SW 1271 (cell line): Measurements from ENCODE around the gene HNRNPUL1.
"Not testable (repeated sequence)": the region's sequence is repeated elsewhere in the genome, so short reads cannot be mapped to it uniquely, and the experiment has no call there.

ENCODE experiments used
- DNase-seq, 2 experiments: peaks; one replicate each; lab custom pipeline; 2025; lab: John Stamatoyannopoulos, UW

The HNRNPUL1 gene

GRCh38 chr19:41276231-41276630 is 12.1 kb downstream of the HNRNPUL1 start:
- DNase-seq, result no peak

- DNase-seq, result no peak
Observed at GRCh38 chr19:41278478-41278877, 14.3 kb downstream of the HNRNPUL1 start.

DNA sequence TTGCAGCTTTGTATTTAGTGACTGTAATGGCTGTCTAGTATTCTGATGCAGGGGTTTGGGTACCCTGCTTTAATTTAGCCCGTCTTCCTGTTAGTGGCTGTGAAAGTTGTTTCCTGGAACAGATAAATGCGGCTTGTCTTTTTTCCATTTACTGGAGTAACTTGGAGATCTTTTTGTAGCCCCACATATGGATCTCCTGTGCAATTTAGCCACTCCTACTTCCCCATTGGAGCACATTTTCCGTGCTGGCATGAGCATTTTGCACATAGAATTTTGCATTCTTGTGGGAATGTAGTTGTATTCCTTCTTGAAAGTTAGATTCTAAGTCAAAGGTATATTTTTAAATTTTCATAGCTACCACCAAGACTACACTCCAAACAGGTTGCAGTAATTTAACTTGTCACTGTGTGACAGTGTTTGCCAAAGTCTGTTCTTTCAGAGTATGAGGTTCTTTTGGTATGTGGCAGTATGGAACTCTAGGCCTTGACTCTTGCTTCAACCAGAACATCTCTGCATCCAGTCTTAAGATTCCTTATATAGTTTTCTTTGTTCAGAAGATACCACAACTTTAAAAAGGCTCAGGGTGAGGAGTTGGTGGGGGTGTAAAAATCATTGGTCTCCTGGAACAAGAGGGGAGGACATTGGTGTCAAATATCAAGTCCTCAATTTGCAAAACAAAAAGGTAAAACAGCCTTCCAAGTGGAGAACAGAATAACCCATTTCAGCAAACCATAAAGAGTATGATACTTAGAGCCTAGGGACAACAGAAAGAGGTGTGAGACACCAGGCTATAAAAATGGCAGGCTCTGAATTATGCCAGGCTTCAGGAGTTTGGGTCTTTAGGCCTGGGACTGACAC is 24.7 kb downstream of the HNRNPUL1 start:
- DNase-seq, result no peak

GRCh38 chr19:41289814-41290213 is 25.6 kb downstream of the HNRNPUL1 start:
- not testable (repeated sequence) for DNase-seq

DNA sequence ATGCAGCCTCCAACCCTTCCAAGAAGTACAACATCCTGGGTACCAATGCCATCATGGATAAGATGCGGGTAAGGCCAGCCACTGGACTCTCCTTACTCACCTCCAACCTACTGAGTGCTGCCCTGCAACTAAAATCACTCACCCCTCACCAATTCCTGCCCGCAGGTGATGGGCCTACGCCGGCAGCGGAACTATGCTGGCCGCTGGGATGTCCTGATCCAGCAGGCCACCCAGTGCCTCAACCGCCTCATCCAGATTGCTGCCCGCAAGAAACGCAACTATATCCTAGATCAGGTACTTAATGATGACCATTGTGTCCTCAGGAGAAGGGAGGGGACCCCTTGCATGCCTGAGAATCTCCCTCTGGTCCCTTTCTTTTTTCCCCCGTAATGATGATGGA is 30.2 kb downstream of the HNRNPUL1 start:
- no peak for DNase-seq

GRCh38 chr19:41295499-41295898 is 31.3 kb downstream of the HNRNPUL1 start:
- DNase-seq, result no peak

- DNase-seq, result no peak
Observed at GRCh38 chr19:41296433-41296871, 32.3 kb downstream of the HNRNPUL1 start.

DNA sequence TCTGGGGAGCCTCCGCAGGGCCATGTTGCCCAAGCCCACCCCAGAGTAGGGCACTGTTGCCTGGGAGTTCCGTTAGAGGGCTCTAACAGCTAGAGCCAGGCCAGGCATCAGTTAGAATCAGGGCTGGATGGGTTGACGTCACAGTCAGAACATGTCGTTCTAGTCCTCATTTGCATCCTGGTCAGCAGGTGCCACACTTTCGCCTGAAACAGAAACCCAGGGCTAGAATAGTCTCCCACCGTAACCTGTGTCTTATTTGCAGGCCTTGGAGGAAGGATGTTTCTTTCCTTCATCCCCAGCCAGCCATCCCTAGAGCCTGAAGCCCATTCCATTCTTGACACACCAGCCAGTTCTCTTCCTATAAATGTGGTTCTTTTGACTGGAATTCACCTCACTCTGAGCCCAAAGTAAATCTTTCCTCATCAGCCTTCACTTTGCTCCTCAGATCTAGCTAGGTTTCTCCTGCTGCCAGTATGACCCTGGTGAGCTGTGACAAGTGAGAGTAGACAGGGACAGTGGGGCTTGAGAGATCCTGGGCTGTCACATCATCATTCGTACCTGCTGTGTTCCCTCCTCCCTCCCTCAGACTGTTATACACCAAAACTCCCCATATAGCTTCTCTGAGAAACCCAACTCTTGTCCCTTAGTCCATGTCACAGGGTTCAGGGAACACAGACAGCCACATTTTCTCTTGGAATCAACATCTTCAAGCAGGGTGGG is 33.6 kb downstream of the HNRNPUL1 start:
- no peak for DNase-seq

GRCh38 chr19:41298348-41298964 is 34.3 kb downstream of the HNRNPUL1 start:
- DNase-seq, result no peak

GRCh38 chr19:41299046-41299754 is 35.0 kb downstream of the HNRNPUL1 start:
- DNase-seq, result no peak

DNA sequence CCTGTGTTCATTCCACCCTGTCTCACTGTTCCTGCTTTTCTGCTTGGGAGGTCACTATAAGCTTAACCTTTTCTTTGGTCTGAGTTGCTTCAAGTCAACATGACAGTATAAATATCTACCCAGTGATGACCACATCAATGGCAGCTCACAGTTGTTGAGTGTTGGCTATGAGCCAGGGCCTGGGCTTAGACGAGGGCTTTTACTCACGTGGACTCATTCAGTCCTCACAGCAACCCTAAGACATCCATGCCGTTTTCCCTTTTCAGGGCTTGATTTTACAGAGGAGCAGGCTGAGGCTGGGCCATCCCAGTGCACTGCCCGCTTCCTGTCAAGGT is 35.5 kb downstream of the HNRNPUL1 start:
- DNase-seq, result no peak

GRCh38 chr19:41300555-41300954 is 36.4 kb downstream of the HNRNPUL1 start:
- no peak for DNase-seq

DNA sequence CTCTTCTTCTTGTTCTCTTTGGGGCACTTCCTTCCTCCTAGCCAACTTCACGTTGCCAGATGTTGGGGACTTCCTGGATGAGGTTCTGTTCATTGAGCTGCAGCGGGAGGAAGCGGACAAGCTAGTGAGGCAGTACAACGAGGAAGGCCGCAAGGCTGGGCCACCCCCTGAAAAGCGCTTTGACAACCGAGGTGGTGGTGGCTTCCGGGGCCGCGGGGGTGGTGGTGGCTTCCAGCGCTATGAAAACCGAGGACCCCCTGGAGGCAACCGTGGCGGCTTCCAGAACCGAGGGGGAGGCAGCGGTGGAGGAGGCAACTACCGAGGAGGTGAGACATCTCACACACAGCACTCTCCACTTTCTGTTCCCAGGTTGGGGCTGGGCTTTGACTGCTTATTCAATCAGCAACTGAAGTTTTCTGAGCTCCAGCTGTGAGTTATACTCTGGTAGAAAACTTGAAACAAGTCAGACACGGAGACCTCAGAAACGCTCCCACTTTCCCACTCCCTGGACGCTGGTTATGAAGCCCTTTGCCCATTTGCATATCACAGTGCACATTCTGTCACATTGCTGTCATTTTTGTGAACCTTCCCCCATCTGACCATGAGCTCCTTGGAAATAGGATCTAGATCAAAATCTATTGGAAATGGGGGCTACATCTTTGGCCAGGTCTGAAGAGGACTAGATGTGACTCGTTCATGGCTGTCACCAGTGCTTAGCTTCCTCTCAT is 38.6 kb downstream of the HNRNPUL1 start:
- DNase-seq, result no peak

- DNase-seq, result no peak
Observed at GRCh38 chr19:41303954-41304353, 39.8 kb downstream of the HNRNPUL1 start.

DNA sequence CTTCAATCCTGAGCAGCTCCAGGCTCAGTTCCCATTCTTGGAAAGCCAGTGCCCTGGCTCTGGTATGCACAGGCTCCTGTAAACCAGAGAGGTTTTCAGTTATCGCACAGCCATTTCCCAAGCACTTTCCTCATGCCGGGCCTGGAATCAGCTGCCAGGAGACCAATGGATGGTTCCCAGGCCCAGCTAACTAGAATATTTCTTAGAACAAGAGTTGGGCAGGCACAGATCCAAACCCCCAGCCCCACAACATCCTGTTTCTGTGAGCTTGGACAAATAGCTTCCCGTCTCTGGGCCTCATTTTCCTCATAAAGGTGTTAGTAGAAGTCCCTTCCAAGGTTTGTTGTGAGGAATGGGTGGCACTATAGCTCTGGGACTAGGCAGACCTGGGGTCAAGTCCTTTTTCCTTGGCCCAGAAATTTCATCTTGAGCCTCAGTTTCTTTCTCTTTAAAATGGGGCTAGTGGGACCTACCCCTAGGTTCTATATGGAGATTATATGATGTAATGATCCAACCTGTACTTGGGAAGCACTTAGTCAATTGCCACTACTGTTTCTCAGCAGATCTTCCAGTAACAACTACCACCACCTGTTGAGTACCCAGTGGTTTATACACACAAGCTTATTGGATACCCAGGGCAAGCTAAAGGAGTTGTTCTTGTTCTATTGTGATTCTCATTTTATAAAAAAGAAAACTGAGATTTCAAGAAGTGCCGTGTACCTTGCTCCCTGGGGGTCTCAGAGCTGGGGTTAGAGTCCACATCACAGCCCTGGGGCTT is 40.7 kb downstream of the HNRNPUL1 start:
- DNase-seq, result no peak

GRCh38 chr19:41305927-41306793 is 42.0 kb downstream of the HNRNPUL1 start:
- DNase-seq, result no peak

DNA sequence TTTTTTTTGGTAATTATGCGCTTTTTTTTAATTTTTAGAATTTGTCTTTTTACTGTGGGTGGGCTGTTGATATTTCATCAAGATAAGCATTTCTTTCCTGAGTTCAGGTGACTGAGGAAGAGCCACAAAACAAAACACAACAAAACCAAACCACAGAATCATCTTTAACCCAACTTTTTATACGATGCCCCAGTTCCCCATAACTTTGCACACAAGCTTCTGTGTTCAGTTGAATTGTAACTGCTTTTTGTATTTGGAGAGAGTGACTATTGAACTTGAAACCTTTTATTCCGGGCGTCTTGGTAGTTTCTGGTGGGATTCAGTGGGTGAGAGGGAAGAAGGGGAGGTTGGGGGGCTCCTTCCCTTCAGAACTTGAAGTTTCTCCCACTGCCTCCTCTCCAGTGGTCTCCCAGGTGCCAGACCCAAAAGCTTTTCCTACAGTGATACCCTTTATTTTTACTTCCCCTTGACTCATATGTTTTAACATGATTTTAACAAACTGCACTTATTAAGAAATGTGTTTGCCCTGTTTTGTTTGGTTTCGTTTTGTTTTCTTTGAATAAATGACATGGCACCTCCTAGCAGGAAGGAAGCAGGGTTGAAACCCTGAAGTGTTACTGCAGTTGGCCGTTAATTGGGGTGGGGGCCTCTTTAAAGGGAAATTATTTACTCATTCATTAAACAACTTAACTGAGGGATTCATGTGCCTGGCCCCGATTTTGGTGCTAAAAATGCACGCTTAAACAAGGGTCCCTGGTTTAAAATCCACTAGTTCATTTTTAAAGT is 43.1 kb downstream of the HNRNPUL1 start:
- no peak for DNase-seq

DNA sequence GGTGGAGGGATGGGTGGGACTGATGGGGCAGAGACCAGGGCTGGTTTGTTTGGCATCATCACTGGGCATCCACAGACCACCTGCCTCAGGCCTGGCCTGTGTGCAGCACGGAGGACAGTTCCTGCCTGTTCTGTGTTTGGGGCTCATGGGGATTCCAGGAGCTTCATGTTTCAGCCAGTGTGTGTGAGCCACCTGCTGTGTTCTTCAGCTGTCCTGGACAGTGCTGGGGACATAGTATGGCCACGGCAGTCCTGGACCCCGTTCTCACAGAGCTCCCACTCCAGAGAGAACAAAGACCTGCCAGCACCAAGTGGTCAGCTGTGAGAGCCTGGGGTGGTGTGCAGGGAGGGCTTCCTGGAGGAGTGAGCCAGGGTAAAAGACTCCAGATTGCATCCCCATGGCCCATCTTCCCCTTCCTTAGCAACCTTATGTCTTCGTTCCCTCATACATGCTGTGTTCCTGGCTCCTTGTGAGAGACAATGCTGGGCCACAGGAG is 43.8 kb downstream of the HNRNPUL1 start:
- no peak for DNase-seq
